ENCODE data around the gene PCCA.

Gene PCCA

GRCh38 chr13:100208626-100209025, 119.7 kb downstream of the PCCA start:
- H3K4me3 ChIP-seq (ENCODE audit: low read depth in 1 of 2, low read length in 2 of 2), result no peak overlapping the region
- no peaks in the 10 kb centered on the region for H3K9me3 ChIP-seq (ENCODE audit: insufficient read depth, low read length, severe bottlenecking)
- TF ChIP-seq, protein P1, sequence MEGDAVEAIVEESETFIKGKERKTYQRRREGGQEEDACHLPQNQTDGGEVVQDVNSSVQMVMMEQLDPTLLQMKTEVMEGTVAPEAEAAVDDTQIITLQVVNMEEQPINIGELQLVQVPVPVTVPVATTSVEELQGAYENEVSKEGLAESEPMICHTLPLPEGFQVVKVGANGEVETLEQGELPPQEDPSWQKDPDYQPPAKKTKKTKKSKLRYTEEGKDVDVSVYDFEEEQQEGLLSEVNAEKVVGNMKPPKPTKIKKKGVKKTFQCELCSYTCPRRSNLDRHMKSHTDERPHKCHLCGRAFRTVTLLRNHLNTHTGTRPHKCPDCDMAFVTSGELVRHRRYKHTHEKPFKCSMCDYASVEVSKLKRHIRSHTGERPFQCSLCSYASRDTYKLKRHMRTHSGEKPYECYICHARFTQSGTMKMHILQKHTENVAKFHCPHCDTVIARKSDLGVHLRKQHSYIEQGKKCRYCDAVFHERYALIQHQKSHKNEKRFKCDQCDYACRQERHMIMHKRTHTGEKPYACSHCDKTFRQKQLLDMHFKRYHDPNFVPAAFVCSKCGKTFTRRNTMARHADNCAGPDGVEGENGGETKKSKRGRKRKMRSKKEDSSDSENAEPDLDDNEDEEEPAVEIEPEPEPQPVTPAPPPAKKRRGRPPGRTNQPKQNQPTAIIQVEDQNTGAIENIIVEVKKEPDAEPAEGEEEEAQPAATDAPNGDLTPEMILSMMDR (IDR thresholded peaks at IDR 0.05; ENCODE audit: borderline replicate concordance, extremely low read depth, low read length, poor library complexity, severe bottlenecking), result no peak
- TF ChIP-seq EZH2 (IDR thresholded peaks at IDR 0.05; ENCODE audit: borderline replicate concordance, low read depth, low read length, severe bottlenecking), result no peak
- no peak overlapping the region for H3K9ac ChIP-seq (ENCODE audit: low read depth, low read length)
- no peaks in the 10 kb centered on the region for H4K20me1 ChIP-seq (ENCODE audit: insufficient read depth, low read length)
- ATAC-seq (ENCODE audit: insufficient read depth, low read depth), result no peak
- H3K27me3 ChIP-seq (ENCODE audit: insufficient read depth, low read length, poor library complexity), result no peaks in the 10 kb centered on the region
- no peaks in the 10 kb centered on the region for H3K79me2 ChIP-seq (ENCODE audit: insufficient read depth, low read length)
- no peak overlapping the region for H2AFZ ChIP-seq (ENCODE audit: low read depth, low read length)
- H3K36me3 ChIP-seq (ENCODE audit: insufficient read depth, low read length), result no peaks in the 10 kb centered on the region; the same call in 1 of the 2 replicates
- DNase-seq, result no peak
- no peak overlapping the region for H3K27ac ChIP-seq (ENCODE audit: low read length)
- peaks cover 17% of the 10 kb centered on the region for H3K4me1 ChIP-seq (ENCODE audit: insufficient read depth, low read length)
- H3K4me2 ChIP-seq (ENCODE audit: insufficient read depth, low read length), result no peak overlapping the region

DNA sequence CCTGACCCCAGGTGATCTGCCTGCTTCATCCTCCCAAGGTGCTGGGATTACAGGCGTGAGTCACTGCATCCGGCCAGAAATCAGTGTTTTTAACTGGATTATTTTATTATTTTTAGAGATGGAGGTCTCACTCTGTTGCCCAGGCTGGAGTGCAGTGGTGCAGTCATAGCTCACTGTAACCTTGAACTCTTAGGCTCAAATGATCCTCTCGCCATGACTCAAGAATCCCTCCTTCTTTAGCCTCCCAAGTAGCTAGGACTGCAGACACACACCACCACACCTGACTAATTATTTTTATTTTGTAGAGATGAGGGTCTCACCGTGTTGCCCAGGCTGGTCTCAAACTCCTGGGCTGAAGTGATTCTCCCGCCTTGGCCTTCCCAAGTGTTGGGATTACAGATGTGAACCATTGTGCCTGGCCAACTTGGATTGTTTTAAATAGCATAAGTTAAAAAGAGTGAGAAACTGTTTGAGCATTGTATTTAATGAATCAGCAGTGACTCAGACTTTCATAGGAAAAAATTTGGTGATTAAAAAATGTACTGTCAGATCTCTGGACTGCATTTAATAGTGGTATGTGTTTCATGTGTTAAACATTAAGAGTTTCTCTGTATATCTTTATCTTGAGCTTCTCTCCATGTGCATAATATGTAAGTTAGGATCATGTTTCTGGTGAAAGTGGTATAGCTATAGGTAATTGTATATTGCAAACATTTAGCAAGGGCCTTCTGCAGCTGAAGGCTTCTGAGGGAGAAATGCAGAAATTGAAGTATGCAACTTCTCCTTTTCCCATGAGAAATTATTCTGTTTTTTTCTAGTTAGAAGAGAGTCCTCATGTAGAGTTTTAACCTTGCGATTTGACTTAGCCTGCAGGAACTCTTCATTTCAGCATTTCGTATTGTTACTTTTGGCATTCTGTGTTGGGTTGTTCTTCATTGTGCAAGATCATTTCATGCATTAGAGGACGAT, 121.2 kb downstream of the PCCA start:
- no peak overlapping the region for H3K4me3 ChIP-seq (ENCODE audit: low read depth in 1 of 2, low read length in 2 of 2)
- H3K4me1 ChIP-seq (ENCODE audit: insufficient read depth, low read length), result peaks cover 2% of the 10 kb centered on the region; the same call in 1 of the 2 replicates
- H3K36me3 ChIP-seq (ENCODE audit: insufficient read depth, low read length), result no peaks in the 10 kb centered on the region; the same call in 1 of the 2 replicates
- no peak for TF ChIP-seq EZH2 (IDR thresholded peaks at IDR 0.05; ENCODE audit: borderline replicate concordance, low read depth, low read length, severe bottlenecking)
- TF ChIP-seq, protein P1 (IDR thresholded peaks at IDR 0.05; ENCODE audit: borderline replicate concordance, extremely low read depth, low read length, poor library complexity, severe bottlenecking), result no peak
- no peak overlapping the region for H2AFZ ChIP-seq (ENCODE audit: low read depth, low read length)
- H3K27me3 ChIP-seq (ENCODE audit: insufficient read depth, low read length, poor library complexity), result no peaks in the 10 kb centered on the region
- ATAC-seq (ENCODE audit: insufficient read depth, low read depth) (no peak), DNase-seq (no peak)
- no peaks in the 10 kb centered on the region for H3K9me3 ChIP-seq (ENCODE audit: insufficient read depth, low read length, severe bottlenecking)
- no peaks in the 10 kb centered on the region for H3K79me2 ChIP-seq (ENCODE audit: insufficient read depth, low read length)
- H3K4me2 ChIP-seq (ENCODE audit: insufficient read depth, low read length), result no peak overlapping the region
- no peak overlapping the region for H3K27ac ChIP-seq (ENCODE audit: low read length)
- H3K9ac ChIP-seq (ENCODE audit: low read depth, low read length), result no peak overlapping the region
- no peaks in the 10 kb centered on the region for H4K20me1 ChIP-seq (ENCODE audit: insufficient read depth, low read length)

DNA sequence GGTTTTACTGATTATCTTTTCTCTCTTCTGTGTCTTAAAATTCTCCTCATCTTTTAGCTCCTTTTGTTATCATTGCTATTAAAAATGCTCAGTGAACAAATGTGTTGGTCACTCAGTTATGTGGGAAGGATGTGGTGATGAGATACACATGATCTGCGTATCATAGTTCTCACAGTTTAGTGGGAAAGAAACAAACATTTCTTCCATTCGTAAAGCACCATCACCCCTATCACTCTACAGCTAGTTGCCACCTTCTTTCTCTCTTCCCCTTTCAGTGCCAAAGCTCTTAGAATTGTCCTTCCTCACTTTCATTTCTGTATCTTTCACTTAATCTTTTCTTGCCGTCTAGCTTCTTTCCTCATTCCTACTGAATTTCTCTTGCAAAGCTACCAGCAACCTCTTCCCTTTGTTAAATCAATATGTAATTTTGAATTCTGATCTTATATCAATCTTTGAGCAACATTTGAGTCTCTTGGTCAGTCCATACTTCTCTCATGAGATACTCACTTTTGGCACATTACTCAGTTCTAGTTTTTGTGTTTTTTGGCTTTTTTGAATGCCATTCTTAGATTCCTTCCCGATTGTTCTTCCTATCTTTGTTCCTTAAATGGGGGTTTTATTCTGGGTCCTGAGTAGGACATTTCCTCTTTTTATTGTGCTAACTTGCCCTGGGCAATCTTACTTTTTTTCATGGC, 122.3 kb downstream of the PCCA start:
- Histone ChIP-seq H3K27me3 (ENCODE audit: insufficient read depth, low read length, poor library complexity) (no peaks in the 10 kb centered on the region), H3K9me3 (ENCODE audit: insufficient read depth, low read length, severe bottlenecking) (no peaks in the 10 kb centered on the region), H3K4me1 (ENCODE audit: insufficient read depth, low read length) (no peaks in the 10 kb centered on the region), H4K20me1 (ENCODE audit: insufficient read depth, low read length) (no peaks in the 10 kb centered on the region), H3K79me2 (ENCODE audit: insufficient read depth, low read length) (no peaks in the 10 kb centered on the region), H3K9ac (ENCODE audit: low read depth, low read length) (no peak overlapping the region), H3K36me3 (ENCODE audit: insufficient read depth, low read length) (no peaks in the 10 kb centered on the region; the same call in 1 of the 2 replicates), H2AFZ (ENCODE audit: low read depth, low read length) (no peak overlapping the region), H3K4me3 (ENCODE audit: low read depth in 1 of 2, low read length in 2 of 2) (no peak overlapping the region), H3K4me2 (ENCODE audit: insufficient read depth, low read length) (no peak overlapping the region), H3K27ac (ENCODE audit: low read length) (no peak overlapping the region)
- ATAC-seq (ENCODE audit: insufficient read depth, low read depth) (no peak), DNase-seq (no peak)
- TF ChIP-seq, protein P1 (IDR thresholded peaks at IDR 0.05; ENCODE audit: borderline replicate concordance, extremely low read depth, low read length, poor library complexity, severe bottlenecking), result no peak
- TF ChIP-seq EZH2 (IDR thresholded peaks at IDR 0.05; ENCODE audit: borderline replicate concordance, low read depth, low read length, severe bottlenecking), result no peak

Data from DND-41 (cell line).